G401 (cell line): Measurements from ENCODE around the gene ANXA2R. TPM values are rescaled to one million over a fixed set of nuclear protein-coding genes. Genes with fewer than 3 reads are reported as not detected.
"Not testable (repeated sequence)": the region's sequence is repeated elsewhere in the genome, so short reads cannot be mapped to it uniquely, and the experiment has no call there.

ENCODE experiments used
- DNase-seq: peaks from one replicate; pipeline ENCODE4 v3.0.0-alpha.2; 2015; ENCODE audit warnings: low spot score
- in situ Hi-C: cut with HindIII; loops from 2 replicates; pipeline ENCODE4 v1.10.0; 2016; ENCODE audit warnings: low sequenced_read_pairs, mixed read lengths
- total RNA-seq: library from RNA; depleted of rRNA; stranded (reverse); fragments of >200 nt; shearing (Covaris generic); gene quantifications from 2 replicates; pipeline ENCODE4 v1.2.3, GENCODE V29; 2014; rRNA removed

The ANXA2R gene
- 0.49 and 1.3 TPM in 2 replicates for total RNA-seq

- in situ Hi-C loops: no loop called here
- peak; percentile 71 for DNase-seq
Observed at GRCh38 chr5:43040287-43041098, at the start of gene ANXA2R. Gene ANXA2R (minus strand): TSS chr5:43040319. CDS start chr5:43040046, 273 bp downstream.

- in situ Hi-C loops, DNase-seq: not testable (repeated sequence)
Observed at GRCh38 chr5:43086118-43086908, 46.2 kb upstream of the ANXA2R start.

- in situ Hi-C loops: no loop called here
- DNase-seq: no peak
Observed at GRCh38 chr5:43085453-43085852, 45.3 kb upstream of the ANXA2R start.

GRCh38 chr5:43084468-43084867 is 44.3 kb upstream of the ANXA2R start:
- DNase-seq, in situ Hi-C loops: not testable (repeated sequence)

- in situ Hi-C loops, DNase-seq: not testable (repeated sequence)
Observed at GRCh38 chr5:43081345-43081744, 41.2 kb upstream of the ANXA2R start.

- in situ Hi-C loops: no loop called here
- DNase-seq: no peak
Observed at GRCh38 chr5:43078956-43079355, 38.8 kb upstream of the ANXA2R start.

GRCh38 chr5:43077446-43078191 is 37.5 kb upstream of the ANXA2R start:
- in situ Hi-C loops, DNase-seq: not testable (repeated sequence)

- DNase-seq: no peak
- in situ Hi-C loops: no loop called here
Observed at GRCh38 chr5:43075319-43076293, 35.5 kb upstream of the ANXA2R start.

GRCh38 chr5:43074987-43075318 is 34.8 kb upstream of the ANXA2R start:
- in situ Hi-C loops: no loop called here
- no peak for DNase-seq

- peak; percentile 19 for DNase-seq
- in situ Hi-C loops: no loop called here
Observed at GRCh38 chr5:43073597-43074546, 33.8 kb upstream of the ANXA2R start.

- DNase-seq, in situ Hi-C loops: not testable (repeated sequence)
Observed at GRCh38 chr5:43069401-43069720, 29.2 kb upstream of the ANXA2R start.

GRCh38 chr5:43068037-43068436 is 27.9 kb upstream of the ANXA2R start:
- in situ Hi-C loops: no loop called here
- no peak for DNase-seq

- in situ Hi-C loops: no loop called here
- DNase-seq: peak; percentile 93
Observed at GRCh38 chr5:43066799-43067741, 27.0 kb upstream of the ANXA2R start.

GRCh38 chr5:43065948-43066798 is 26.1 kb upstream of the ANXA2R start:
- in situ Hi-C loops: no loop called here
- DNase-seq: peak; percentile 76

- in situ Hi-C loops: no loop called here
Observed at GRCh38 chr5:43065387-43065947, 25.3 kb upstream of the ANXA2R start.

More at GRCh38 chr5:43065387-43065947, 25.3 kb upstream of the ANXA2R start:
- DNase-seq: peak; percentile 37
